Activated CD4-positive, alpha-beta T cell treated with anti-CD3 and anti-CD28 coated beads, Interleukin-2, amount 10 ng/mL, durations not matched to agents 24 days and 14 days (primary cell): ENCODE data around the gene OLFML2B. TPM values are rescaled to one million over a fixed set of nuclear protein-coding genes. Genes with fewer than 3 reads are reported as not detected.

ENCODE experiments used
- total RNA-seq: library from RNA; stranded (reverse); gene quantifications from 2 replicates; pipeline ENCODE4 v1.2.3, GENCODE V29; 2022

OLFML2B gene
- total RNA-seq, 1 donor from 2014 or later = not detected

Other genes starting within 250 kb of the OLFML2B start
- gene NOS1AP, start 45.8 kb upstream of the OLFML2B start, total RNA-seq = 0.17 TPM in 1 of 2 replicates, not detected in the other